ENCODE measurements around the gene LIMS2.

The LIMS2 gene

DNA sequence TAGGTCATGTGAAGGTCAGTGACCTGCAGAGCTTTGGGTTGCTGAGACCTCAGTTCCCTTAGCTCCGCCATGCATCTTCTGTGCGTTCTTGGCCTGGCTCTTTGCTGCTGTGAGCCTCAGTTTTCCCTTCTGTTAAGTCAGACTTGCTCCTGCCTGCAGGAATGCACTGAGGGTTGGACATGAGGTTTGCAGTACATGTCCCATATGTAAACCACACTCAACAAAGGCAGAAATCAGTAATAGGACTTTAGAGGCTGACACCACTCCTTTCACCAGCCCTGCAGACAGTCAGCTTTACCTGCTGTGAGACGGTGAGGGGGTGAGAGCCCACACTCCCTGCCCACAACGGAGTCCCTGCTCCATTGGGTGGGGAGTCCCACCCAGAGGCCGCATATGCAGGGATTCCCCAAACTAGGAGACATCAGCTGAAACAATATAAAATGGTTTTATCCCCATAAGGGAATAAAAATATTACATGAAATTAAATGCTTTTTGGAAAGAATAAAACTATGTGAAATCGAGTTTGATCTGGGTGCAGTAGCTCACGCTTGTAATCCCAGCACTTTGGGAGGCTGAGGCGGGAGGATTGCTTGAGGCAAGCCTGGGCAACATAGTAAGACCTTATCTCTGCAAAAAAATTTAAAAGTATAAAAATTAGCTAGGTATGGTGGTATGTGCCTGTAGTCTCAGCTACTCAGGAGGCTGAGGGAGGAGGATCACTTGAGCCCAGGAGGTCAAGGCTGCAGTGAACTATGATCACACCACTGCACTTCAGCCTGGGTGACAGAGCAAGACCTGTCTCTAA, 84.7 kb downstream of the LIMS2 start:
- TF ChIP-seq ZFX (IDR thresholded peaks at IDR 0.05) = no peak
- TF ChIP-seq, protein P1, sequence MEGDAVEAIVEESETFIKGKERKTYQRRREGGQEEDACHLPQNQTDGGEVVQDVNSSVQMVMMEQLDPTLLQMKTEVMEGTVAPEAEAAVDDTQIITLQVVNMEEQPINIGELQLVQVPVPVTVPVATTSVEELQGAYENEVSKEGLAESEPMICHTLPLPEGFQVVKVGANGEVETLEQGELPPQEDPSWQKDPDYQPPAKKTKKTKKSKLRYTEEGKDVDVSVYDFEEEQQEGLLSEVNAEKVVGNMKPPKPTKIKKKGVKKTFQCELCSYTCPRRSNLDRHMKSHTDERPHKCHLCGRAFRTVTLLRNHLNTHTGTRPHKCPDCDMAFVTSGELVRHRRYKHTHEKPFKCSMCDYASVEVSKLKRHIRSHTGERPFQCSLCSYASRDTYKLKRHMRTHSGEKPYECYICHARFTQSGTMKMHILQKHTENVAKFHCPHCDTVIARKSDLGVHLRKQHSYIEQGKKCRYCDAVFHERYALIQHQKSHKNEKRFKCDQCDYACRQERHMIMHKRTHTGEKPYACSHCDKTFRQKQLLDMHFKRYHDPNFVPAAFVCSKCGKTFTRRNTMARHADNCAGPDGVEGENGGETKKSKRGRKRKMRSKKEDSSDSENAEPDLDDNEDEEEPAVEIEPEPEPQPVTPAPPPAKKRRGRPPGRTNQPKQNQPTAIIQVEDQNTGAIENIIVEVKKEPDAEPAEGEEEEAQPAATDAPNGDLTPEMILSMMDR (conservative IDR thresholded peaks at IDR 0.05) = no peak
- no peak overlapping the region for H3K27ac ChIP-seq

DNA sequence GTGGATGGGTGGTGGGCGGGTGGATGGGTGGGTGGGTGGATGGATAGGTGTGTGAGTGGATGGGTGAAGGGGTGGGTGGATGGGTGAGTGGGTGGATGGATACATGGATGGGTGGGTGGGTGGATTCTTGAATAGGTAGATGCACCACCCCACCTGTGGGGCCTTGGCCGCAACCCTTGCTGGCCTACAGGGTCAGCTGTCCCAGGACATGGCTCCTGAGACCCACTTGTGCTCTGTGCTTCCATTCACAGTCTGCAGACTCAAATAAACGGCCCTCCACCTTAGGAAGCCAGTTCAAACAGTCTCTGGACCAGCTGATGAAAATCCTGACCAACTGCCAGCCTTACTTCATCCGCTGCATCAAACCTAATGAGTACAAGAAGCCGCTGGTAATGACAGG, 85.5 kb downstream of the LIMS2 start:
- no peak overlapping the region for H3K27ac ChIP-seq

DNA sequence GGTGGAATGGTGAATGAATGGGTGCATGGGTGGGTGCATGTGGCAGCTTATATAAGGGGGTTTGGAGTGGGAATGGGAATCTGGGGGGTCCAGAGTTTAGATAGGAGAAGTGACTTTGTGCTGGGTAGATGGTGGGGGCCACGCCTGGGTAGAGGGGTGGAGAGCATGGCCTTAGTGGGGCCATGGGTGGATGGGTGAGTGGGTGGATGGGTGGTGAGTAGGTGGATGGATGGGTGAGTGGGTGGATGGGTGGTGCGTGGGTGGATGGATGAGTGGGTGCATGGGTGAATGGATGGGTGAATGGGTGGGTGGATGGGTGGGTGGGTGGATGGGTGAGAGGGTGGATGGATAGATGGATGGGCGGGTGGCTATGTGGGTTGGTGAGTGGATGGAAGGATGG, 86.0 kb downstream of the LIMS2 start:
- no peak overlapping the region for H3K27ac ChIP-seq
- TF ChIP-seq, protein P1 (conservative IDR thresholded peaks at IDR 0.05) = no peak
- no peak for TF ChIP-seq ZFX (IDR thresholded peaks at IDR 0.05)

More for the DNA sequence above, 85.5 kb downstream of the LIMS2 start:
- TF ChIP-seq, protein P1 (conservative IDR thresholded peaks at IDR 0.05) = no peak
- TF ChIP-seq ZFX (IDR thresholded peaks at IDR 0.05) = no peak
